Measurements from ENCODE around the gene CD300LG. TPM values are rescaled to one million over a fixed set of nuclear protein-coding genes. Genes with fewer than 3 reads are reported as not detected.

CD300LG gene
- polyA plus RNA-seq, 1 donor (not counting 4 experiments of a cell fraction or from before 2014, with no cell fraction given): not detected

DNA sequence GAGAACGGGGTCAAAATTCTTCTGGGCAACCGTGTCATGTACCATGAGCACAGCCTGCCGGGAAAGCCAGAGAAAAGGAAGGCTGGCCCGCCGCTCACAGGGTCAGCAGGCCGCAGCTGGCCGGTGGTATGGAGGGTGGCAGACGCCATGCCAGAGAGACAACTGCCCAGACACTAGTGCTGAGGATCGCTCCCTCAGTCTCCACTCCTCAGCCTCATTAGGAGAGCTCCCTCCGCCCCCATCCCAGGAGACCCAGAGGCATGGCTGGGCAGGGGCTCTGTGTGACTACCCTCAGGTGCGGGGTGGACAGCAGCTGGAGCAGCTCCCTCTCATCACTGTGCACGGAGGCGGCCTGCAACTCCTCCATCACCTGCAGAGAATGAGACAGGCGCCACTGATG, 17.2 kb upstream of the CD300LG start:
- TF ChIP-seq, protein P1, sequence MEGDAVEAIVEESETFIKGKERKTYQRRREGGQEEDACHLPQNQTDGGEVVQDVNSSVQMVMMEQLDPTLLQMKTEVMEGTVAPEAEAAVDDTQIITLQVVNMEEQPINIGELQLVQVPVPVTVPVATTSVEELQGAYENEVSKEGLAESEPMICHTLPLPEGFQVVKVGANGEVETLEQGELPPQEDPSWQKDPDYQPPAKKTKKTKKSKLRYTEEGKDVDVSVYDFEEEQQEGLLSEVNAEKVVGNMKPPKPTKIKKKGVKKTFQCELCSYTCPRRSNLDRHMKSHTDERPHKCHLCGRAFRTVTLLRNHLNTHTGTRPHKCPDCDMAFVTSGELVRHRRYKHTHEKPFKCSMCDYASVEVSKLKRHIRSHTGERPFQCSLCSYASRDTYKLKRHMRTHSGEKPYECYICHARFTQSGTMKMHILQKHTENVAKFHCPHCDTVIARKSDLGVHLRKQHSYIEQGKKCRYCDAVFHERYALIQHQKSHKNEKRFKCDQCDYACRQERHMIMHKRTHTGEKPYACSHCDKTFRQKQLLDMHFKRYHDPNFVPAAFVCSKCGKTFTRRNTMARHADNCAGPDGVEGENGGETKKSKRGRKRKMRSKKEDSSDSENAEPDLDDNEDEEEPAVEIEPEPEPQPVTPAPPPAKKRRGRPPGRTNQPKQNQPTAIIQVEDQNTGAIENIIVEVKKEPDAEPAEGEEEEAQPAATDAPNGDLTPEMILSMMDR (optimal IDR thresholded peaks at IDR 0.05 in 1 of 3, IDR thresholded peaks at IDR 0.05 in 1 of 3, conservative IDR thresholded peaks at IDR 0.05 in 1 of 3; ENCODE audit: extremely low read depth in 1 of 3, insufficient read depth in 2 of 3, low read length in 3 of 3): no peak
- TF ChIP-seq EZH2 (IDR thresholded peaks at IDR 0.05; ENCODE audit: low read length): no peak
- H3K9me3 ChIP-seq (ENCODE audit: control insufficient read depth, low read depth, low read length): no peaks in the 10 kb centered on the region
- no peak overlapping the region for H3K4me2 ChIP-seq (ENCODE audit: control insufficient read depth, extremely low read depth, insufficient read depth, low read depth, low read length)
- no peak overlapping the region for H3K4me3 ChIP-seq (ENCODE audit: control insufficient read depth in 2 of 3, extremely low read depth in 1 of 3, insufficient read depth in 2 of 3, low read depth in 1 of 3, low read length in 3 of 3)
- H3K79me2 ChIP-seq (ENCODE audit: control insufficient read depth, insufficient read depth, low read length): no peaks in the 10 kb centered on the region
- H3K9me1 ChIP-seq (ENCODE audit: control insufficient read depth, extremely low read depth, insufficient read depth, low read length): no peaks in the 10 kb centered on the region
- dilution Hi-C loops (cut with MboI; ENCODE audit: extremely low pct_ligation_motif_present, low sequenced_read_pairs): no loop called here
- DNase-seq (ENCODE audit: low read depth, low spot score) (no peak), FAIRE-seq (no peak)
- H4K20me1 ChIP-seq (ENCODE audit: control insufficient read depth, extremely low read depth, insufficient read depth, low read length): no peaks in the 10 kb centered on the region
- peaks cover 15 to 20% of the 10 kb centered on the region in 2 experiments for H3K36me3 ChIP-seq (ENCODE audit: control insufficient read depth in 2 of 2, extremely low read depth in 1 of 2, insufficient read depth in 2 of 2, low read length in 2 of 2)
- no peak overlapping the region for H3K27ac ChIP-seq (ENCODE audit: control insufficient read depth, insufficient read depth, low read length)
- no peak overlapping the region for H2AFZ ChIP-seq (ENCODE audit: control insufficient read depth, low read length)
- peaks cover 11% of the 10 kb centered on the region for H3K4me1 ChIP-seq (ENCODE audit: control insufficient read depth, extremely low read depth, insufficient read depth, low read length)
- H3K9ac ChIP-seq (ENCODE audit: control insufficient read depth, extremely low read depth, insufficient read depth, low read length): no peak overlapping the region
- H3K27me3 ChIP-seq (ENCODE audit: control insufficient read depth, extremely low read depth, insufficient read depth, low read length): peaks cover 4% of the 10 kb centered on the region

DNA sequence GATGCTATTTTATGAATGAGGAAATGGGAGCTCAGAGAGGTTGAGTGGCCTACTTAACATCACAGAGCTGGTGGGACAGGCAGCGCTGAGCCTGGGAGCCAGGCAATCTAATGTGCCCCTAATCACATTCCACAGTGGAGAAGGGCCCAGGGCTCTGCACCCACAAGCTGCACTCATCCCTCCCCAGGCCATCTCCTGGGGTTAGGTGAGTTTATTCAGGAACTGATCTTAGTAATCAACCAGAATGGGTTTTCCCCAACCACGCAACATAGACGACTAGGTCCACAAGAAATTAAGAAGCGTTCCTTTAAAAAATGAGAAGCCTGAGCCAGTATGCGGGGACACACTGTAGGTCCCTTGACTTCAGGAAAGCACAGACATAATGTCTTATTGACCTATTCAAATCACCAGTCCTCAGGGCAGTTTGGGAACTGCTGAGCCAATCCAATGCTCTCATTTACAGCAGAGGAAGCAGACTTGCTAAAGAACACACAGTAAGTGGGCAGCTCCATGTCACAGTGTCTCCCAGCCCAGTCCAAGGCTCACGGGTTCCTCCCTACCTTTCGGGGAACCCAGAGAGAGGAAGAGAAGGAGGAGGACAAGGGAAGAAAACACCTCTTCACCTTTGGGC, 16.4 kb upstream of the CD300LG start:
- TF ChIP-seq EZH2 (IDR thresholded peaks at IDR 0.05; ENCODE audit: low read length): no peak
- TF ChIP-seq, protein P1 (optimal IDR thresholded peaks at IDR 0.05 in 1 of 3, IDR thresholded peaks at IDR 0.05 in 1 of 3, conservative IDR thresholded peaks at IDR 0.05 in 1 of 3; ENCODE audit: extremely low read depth in 1 of 3, insufficient read depth in 2 of 3, low read length in 3 of 3): no peak
- H3K36me3 ChIP-seq (ENCODE audit: control insufficient read depth in 2 of 2, extremely low read depth in 1 of 2, insufficient read depth in 2 of 2, low read length in 2 of 2): peaks cover 12 to 18% of the 10 kb centered on the region in 2 experiments
- FAIRE-seq: no peak

More for the DNA sequence above, 16.4 kb upstream of the CD300LG start:
- H3K9me1 ChIP-seq (ENCODE audit: control insufficient read depth, extremely low read depth, insufficient read depth, low read length): no peaks in the 10 kb centered on the region
- no peak overlapping the region for H3K4me3 ChIP-seq (ENCODE audit: control insufficient read depth in 2 of 3, extremely low read depth in 1 of 3, insufficient read depth in 2 of 3, low read depth in 1 of 3, low read length in 3 of 3)
- peaks cover 4% of the 10 kb centered on the region for H3K27me3 ChIP-seq (ENCODE audit: control insufficient read depth, extremely low read depth, insufficient read depth, low read length)
- DNase-seq (ENCODE audit: low read depth, low spot score): no peak
- H3K79me2 ChIP-seq (ENCODE audit: control insufficient read depth, insufficient read depth, low read length): no peaks in the 10 kb centered on the region
- H3K9ac ChIP-seq (ENCODE audit: control insufficient read depth, extremely low read depth, insufficient read depth, low read length): no peak overlapping the region
- peaks cover 11% of the 10 kb centered on the region for H3K4me1 ChIP-seq (ENCODE audit: control insufficient read depth, extremely low read depth, insufficient read depth, low read length)
- no peak overlapping the region for H3K4me2 ChIP-seq (ENCODE audit: control insufficient read depth, extremely low read depth, insufficient read depth, low read depth, low read length)
- dilution Hi-C loops (cut with MboI; ENCODE audit: extremely low pct_ligation_motif_present, low sequenced_read_pairs): no loop called here
- no peak overlapping the region for H2AFZ ChIP-seq (ENCODE audit: control insufficient read depth, low read length)
- no peaks in the 10 kb centered on the region for H4K20me1 ChIP-seq (ENCODE audit: control insufficient read depth, extremely low read depth, insufficient read depth, low read length)
- no peak overlapping the region for H3K27ac ChIP-seq (ENCODE audit: control insufficient read depth, insufficient read depth, low read length)
- no peaks in the 10 kb centered on the region for H3K9me3 ChIP-seq (ENCODE audit: control insufficient read depth, low read depth, low read length)
